ENCODE measurements around the gene CACNA1E. TPM values are rescaled to one million over a fixed set of nuclear protein-coding genes. Genes with fewer than 3 reads are reported as not detected.

CACNA1E gene
- total RNA-seq, 2 donors from 2014 or later: 0.44 to 0.53 TPM

DNA sequence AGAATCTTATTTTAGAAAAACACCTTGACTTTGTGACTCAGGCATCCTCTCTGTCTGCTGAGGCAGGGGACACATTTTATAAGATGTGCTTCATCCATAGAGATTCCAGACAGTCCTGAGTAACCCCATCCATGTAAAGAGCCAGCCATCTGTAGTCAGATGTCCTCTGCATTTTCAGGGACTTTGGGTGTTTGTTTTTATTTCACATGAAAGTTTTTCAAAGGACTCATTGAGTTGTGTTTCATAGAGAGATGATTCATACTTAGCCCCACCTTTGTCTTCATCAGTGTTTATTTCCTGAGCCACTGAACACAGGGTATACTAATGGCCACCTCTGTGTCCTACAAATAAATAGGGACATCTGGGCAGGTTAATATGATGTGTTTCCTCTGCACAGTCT lies 280.4 kb downstream of the CACNA1E start:
- no peaks in the 10 kb centered on the region for H3K36me3 ChIP-seq
- no peaks in the 10 kb centered on the region for H3K9me3 ChIP-seq
- H3K27ac ChIP-seq: no peak overlapping the region
- no peak overlapping the region for H3K9ac ChIP-seq (ENCODE audit: low read depth in 2 of 2, low read length in 2 of 2)
- no peak for DNase-seq
- H3K27me3 ChIP-seq: no peaks in the 10 kb centered on the region
- H3K4me1 ChIP-seq: no peaks in the 10 kb centered on the region
- intact Hi-C loops (cut with DNase I): no loop called here
- H3K4me3 ChIP-seq: no peak overlapping the region
- TF ChIP-seq, protein P1, sequence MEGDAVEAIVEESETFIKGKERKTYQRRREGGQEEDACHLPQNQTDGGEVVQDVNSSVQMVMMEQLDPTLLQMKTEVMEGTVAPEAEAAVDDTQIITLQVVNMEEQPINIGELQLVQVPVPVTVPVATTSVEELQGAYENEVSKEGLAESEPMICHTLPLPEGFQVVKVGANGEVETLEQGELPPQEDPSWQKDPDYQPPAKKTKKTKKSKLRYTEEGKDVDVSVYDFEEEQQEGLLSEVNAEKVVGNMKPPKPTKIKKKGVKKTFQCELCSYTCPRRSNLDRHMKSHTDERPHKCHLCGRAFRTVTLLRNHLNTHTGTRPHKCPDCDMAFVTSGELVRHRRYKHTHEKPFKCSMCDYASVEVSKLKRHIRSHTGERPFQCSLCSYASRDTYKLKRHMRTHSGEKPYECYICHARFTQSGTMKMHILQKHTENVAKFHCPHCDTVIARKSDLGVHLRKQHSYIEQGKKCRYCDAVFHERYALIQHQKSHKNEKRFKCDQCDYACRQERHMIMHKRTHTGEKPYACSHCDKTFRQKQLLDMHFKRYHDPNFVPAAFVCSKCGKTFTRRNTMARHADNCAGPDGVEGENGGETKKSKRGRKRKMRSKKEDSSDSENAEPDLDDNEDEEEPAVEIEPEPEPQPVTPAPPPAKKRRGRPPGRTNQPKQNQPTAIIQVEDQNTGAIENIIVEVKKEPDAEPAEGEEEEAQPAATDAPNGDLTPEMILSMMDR (IDR thresholded peaks at IDR 0.05): no peak

DNA sequence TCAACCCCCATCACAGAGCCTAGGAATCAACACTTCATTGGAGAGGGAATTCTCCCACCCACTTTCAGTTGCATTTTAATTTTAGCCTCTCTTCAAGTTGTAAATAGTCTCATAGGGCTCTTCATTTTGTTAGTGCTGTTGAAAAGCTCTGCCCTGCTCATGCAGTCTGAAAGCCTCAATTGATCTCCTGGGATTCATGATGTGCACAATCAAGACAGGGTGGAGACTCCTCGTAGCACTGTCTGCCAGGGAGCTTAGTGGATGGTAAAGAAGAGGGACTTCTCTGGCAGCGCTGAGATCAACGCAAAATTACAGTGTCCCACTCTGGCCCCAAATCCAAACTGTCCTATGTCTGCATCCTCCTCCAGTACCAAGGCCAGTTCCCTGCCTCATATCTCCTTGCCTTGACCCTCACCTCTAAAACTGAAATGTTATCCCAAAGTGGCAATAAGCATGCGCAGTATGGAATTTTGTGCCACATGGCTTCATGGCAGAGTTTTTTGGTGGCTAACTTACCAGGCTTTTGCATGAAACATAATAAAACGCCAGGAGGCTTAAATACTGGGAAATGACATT lies 282.2 kb downstream of the CACNA1E start:
- no peak overlapping the region for H3K4me3 ChIP-seq
- no peak overlapping the region for H3K9ac ChIP-seq (ENCODE audit: low read depth in 2 of 2, low read length in 2 of 2)
- no peaks in the 10 kb centered on the region for H3K36me3 ChIP-seq
- intact Hi-C loops (cut with DNase I): no loop called here
- H3K27ac ChIP-seq: no peak overlapping the region
- TF ChIP-seq, protein P1 (IDR thresholded peaks at IDR 0.05): no peak
- H3K27me3 ChIP-seq: no peaks in the 10 kb centered on the region
- no peaks in the 10 kb centered on the region for H3K4me1 ChIP-seq
- no peaks in the 10 kb centered on the region for H3K9me3 ChIP-seq
- no peak for DNase-seq

DNA sequence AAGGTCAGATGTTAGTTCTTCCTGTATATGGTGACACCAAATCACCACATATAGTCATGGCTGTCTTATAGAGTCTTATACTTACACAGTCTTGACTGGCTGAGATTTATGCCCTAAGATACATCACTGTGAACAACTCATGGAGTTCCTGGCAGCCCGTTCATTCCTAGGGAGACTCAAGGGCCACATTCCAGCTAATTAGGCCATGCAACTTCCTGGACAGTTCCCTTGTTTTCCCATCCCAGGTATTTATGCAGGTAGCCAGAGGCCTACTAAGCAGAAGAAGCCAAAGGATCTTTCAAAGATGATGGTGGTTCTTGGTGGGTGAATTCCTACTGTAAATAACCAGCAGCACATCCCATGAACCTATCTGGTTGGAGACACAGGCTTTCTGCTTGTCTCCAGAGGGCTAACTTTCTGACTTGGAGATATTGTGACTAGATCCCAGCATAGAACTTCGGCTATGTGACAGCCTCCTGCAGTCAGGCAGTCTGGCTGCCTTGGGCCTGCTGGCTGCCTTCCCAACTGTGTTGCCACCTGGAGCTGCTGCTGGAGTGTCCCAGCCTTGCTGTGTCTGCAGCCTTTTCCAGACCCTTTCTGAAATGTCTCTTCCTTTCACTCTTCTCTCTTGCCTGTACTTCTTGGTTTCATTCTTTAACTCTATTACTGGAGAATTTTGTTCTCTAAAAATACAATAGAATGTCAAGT lies 283.8 kb downstream of the CACNA1E start:
- H3K9ac ChIP-seq (ENCODE audit: low read depth in 2 of 2, low read length in 2 of 2): no peak overlapping the region
- TF ChIP-seq, protein P1 (IDR thresholded peaks at IDR 0.05): no peak
- H3K9me3 ChIP-seq: no peaks in the 10 kb centered on the region
- no peak for DNase-seq
- H3K27ac ChIP-seq: no peak overlapping the region
- intact Hi-C loops (cut with DNase I): no loop called here
- H3K4me3 ChIP-seq: no peak overlapping the region
- H3K4me1 ChIP-seq: no peaks in the 10 kb centered on the region
- H3K27me3 ChIP-seq: no peaks in the 10 kb centered on the region
- no peaks in the 10 kb centered on the region for H3K36me3 ChIP-seq

DNA sequence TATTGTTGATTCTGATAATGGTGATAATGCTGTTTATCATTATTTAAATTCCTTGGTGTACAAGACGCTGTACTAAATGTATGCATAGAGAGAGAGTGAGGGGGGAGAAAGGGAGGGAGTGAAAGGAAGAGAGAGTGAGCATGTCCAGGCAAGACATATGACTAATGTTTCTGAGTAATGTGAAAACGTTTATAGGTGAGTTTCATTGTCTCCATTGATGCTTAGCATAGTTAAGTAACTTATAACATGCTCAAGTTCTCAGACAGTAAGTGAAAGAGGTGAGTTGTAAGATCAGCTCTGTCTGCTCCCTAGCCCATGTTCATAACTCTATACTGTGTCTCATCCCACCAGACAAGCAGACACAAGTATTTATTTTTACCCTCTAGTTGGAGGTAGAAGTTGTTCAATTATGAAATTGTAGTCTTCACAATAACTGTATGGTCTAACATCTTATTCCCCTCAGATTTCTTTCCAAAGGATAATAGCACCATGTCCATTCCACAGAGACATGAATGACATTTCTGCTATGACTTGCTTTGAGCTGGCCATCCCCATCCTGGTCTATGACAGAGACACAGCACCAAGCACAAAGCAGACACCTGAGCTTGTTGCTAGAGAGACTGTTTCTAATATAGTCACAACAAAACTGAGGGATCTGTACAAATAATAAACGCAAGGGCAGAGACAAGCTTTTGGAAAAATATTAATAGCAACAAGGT lies 285.1 kb downstream of the CACNA1E start:
- intact Hi-C loops (cut with DNase I): no loop called here
- Histone ChIP-seq H3K4me1 (no peaks in the 10 kb centered on the region), H3K9ac (ENCODE audit: low read depth in 2 of 2, low read length in 2 of 2) (no peak overlapping the region), H3K9me3 (no peaks in the 10 kb centered on the region), H3K27me3 (no peaks in the 10 kb centered on the region), H3K36me3 (no peaks in the 10 kb centered on the region), H3K27ac (no peak overlapping the region), H3K4me3 (no peak overlapping the region)
- DNase-seq: no peak
- TF ChIP-seq, protein P1 (IDR thresholded peaks at IDR 0.05): no peak

DNA sequence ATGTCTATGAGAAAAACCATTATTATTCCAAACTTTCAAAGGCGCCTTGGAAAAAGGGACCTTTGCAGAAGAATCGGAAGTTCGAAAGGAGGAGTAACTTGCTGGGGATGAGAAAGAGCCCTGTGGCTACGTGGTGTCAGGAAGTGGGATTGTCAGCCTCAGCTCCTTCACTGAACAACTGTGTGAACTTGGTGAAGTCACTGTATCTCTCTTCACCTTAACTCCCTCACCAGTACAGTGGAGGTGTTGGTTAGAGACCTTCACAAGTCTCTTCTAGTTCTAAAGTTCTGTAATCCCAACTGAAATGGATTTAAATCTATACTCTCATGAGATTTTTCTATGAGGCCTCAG lies 285.6 kb downstream of the CACNA1E start:
- Histone ChIP-seq H3K9me3 (no peaks in the 10 kb centered on the region), H3K27me3 (no peaks in the 10 kb centered on the region), H3K4me3 (no peak overlapping the region), H3K9ac (ENCODE audit: low read depth in 2 of 2, low read length in 2 of 2) (no peak overlapping the region), H3K4me1 (no peaks in the 10 kb centered on the region), H3K36me3 (no peaks in the 10 kb centered on the region), H3K27ac (no peak overlapping the region)
- TF ChIP-seq, protein P1 (IDR thresholded peaks at IDR 0.05): no peak
- no peak for DNase-seq
- intact Hi-C loops (cut with DNase I): no loop called here
